OCI-LY3 (cell line): ENCODE data around the gene LYRM9.

Experiments
- H2AFZ ChIP-seq: fragments of 200-600, 300-600 bp; shearing (Covaris generic); 2 replicates; pipeline ENCODE4 v1.6.0; 2014; ENCODE audit warnings: antibody characterized with exemption, low read depth, low read length
- H3K27ac ChIP-seq: fragments of 200-600, 300-600 bp; sonication (generic); 2 replicates; pipeline ENCODE4 v1.5.1; 2014; ENCODE audit warnings: mild to moderate bottlenecking, low read length, moderate library complexity, mixed read lengths
- H3K27me3 ChIP-seq: fragments of 200-600, 300-600 bp; sonication (generic); 2 replicates; pipeline ENCODE4 v1.6.1; 2014; ENCODE audit warnings: low read depth, low read length, mixed read lengths
- H3K36me3 ChIP-seq: fragments of 200-600, 300-600 bp; sonication (generic); replicated peaks from 2 replicates; pipeline ENCODE3; 2014; ENCODE audit warnings: low read depth, low read length, mixed read lengths
- H3K4me1 ChIP-seq: fragments of 300-600, 200-600 bp; sonication (generic); 2 replicates; pipeline ENCODE4 v1.6.1; 2014; ENCODE audit warnings: low read length, mixed read lengths
- H3K4me2 ChIP-seq: fragments of 200-600, 300-600 bp; sonication (generic); 2 replicates; pipeline ENCODE4 v1.6.1; 2014; ENCODE audit warnings: low read length, mixed read lengths
- H3K4me3 ChIP-seq: fragments of 300-600, 200-600 bp; sonication (generic); 2 replicates; pipeline ENCODE4 v1.5.1; 2014; ENCODE audit warnings: antibody characterized with exemption, mild to moderate bottlenecking, low read length, moderate library complexity
- H3K79me2 ChIP-seq: fragments of 300-600, 200-600 bp; shearing (Covaris generic); 2 replicates; pipeline ENCODE4 v1.6.1; 2014; ENCODE audit warnings: mild to moderate bottlenecking, low read length, mixed read lengths
- H3K9ac ChIP-seq: fragments of 300-600, 200-600 bp; shearing (Covaris generic); 2 replicates; pipeline ENCODE4 v1.6.0; 2014; ENCODE audit warnings: mild to moderate bottlenecking, low read length, moderate library complexity
- H3K9me3 ChIP-seq: fragments of 200-600, 300-600 bp; shearing (Covaris generic); 2 replicates; pipeline ENCODE4 v1.6.1; 2014; ENCODE audit warnings: low read length, mixed read lengths; ENCODE audit not compliant: insufficient read depth
- H4K20me1 ChIP-seq: fragments of 200-600, 300-600 bp; sonication (generic); 2 replicates; pipeline ENCODE4 v1.6.1; 2016; ENCODE audit warnings: low read length, mixed read lengths; ENCODE audit not compliant: insufficient read depth
- EZH2phosphoT487 ChIP-seq: fragments of 200-600 bp; shearing (Covaris generic); IDR thresholded peaks from 2 replicates; pipeline ENCODE4 v1.6.1; 2018; ENCODE audit warnings: antibody characterized with exemption, mixed run types, low read depth
- TF ChIP-seq, protein P1 (sequence below): fragments of 200-600, 300-600 bp; sonication (generic); IDR thresholded peaks from 2 replicates; pipeline ENCODE4 v1.5.1; 2014; ENCODE audit warnings: antibody characterized with exemption, low read length, low read depth

LYRM9 gene

GRCh38 chr17:27892866-27893769, at the start of gene LYRM9:
TSS of gene LYRM9 (minus strand) at chr17:27893365. CDS start at chr17:27882694, 10,671 bp downstream.
- no peak for TF ChIP-seq EZH2phosphoT487
- TF ChIP-seq, protein P1, sequence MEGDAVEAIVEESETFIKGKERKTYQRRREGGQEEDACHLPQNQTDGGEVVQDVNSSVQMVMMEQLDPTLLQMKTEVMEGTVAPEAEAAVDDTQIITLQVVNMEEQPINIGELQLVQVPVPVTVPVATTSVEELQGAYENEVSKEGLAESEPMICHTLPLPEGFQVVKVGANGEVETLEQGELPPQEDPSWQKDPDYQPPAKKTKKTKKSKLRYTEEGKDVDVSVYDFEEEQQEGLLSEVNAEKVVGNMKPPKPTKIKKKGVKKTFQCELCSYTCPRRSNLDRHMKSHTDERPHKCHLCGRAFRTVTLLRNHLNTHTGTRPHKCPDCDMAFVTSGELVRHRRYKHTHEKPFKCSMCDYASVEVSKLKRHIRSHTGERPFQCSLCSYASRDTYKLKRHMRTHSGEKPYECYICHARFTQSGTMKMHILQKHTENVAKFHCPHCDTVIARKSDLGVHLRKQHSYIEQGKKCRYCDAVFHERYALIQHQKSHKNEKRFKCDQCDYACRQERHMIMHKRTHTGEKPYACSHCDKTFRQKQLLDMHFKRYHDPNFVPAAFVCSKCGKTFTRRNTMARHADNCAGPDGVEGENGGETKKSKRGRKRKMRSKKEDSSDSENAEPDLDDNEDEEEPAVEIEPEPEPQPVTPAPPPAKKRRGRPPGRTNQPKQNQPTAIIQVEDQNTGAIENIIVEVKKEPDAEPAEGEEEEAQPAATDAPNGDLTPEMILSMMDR, result peak; percentile 83
- peaks cover 25% of the 10 kb centered on the region for H3K27me3 ChIP-seq
- peaks cover 17% of the 10 kb centered on the region for H3K4me1 ChIP-seq
- peak within 1 kb of the TSS; percentile 100 for H3K4me2 ChIP-seq
- peak within 1 kb of the TSS; percentile 68 for H3K9ac ChIP-seq
- no peaks in the 10 kb centered on the region for H4K20me1 ChIP-seq
- H3K9me3 ChIP-seq, result no peaks in the 10 kb centered on the region
- no peak within 1 kb of the TSS for H3K27ac ChIP-seq
- H3K36me3 ChIP-seq, result no peaks in the 10 kb centered on the region
- peak within 1 kb of the TSS; percentile 100 for H2AFZ ChIP-seq
- peak within 1 kb of the TSS; percentile 79 for H3K4me3 ChIP-seq
- no peaks in the 10 kb centered on the region for H3K79me2 ChIP-seq

DNA sequence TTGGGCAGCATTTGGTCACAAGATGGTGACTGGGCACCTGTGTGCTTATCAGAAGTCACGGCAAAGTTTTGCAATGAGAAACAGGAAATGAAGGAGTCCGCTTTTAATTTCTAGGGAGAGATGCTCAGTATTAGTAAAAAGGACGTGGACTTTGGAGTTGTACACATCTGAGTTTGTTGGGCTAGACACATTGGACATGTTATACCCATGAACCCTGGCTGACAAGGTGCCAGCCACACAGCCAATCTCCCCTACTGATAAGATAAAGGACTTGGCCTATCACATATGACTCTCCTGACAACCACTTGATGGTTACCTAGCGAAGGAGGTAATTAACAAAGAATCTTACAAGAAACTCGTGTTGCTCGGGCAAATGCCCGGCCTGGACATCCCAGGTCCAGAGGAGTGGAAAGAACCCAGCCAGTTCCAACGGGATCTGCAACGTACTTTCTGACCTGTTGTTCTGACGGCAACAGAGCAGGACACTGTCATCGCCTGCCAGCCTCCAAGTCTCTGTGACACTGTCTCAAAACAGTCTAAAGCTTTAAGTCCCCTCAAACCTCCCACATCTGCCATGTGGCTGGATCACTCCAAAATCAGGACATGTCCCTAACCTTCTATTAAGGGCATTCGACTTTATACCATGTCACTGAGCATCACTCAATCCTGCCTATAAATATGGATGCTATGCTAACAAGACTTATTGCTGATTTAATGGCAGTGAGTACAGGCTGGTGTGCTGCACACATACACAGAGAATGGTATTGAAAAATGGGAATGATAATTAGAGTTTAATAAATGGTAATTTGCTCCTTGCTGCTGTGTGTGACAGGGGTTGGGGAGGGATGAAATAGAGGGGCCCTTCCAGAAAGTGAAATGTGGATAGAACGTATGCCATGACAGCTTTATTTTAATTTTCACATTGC, 47.6 kb upstream of the LYRM9 start:
- TF ChIP-seq, protein P1, result no peak
- TF ChIP-seq EZH2phosphoT487, result no peak
- H3K36me3 ChIP-seq, result no peaks in the 10 kb centered on the region
- H3K27me3 ChIP-seq, result peaks cover 8% of the 10 kb centered on the region; the same call in 1 of the 2 replicates
- no peak overlapping the region for H3K4me3 ChIP-seq
- H4K20me1 ChIP-seq, result no peaks in the 10 kb centered on the region
- H3K4me2 ChIP-seq, result no peak overlapping the region
- H3K4me1 ChIP-seq, result peaks cover 6% of the 10 kb centered on the region
- no peaks in the 10 kb centered on the region for H3K9me3 ChIP-seq
- H3K9ac ChIP-seq, result no peak overlapping the region
- H2AFZ ChIP-seq, result no peak overlapping the region
- no peak overlapping the region for H3K27ac ChIP-seq
- H3K79me2 ChIP-seq, result no peaks in the 10 kb centered on the region

- Histone ChIP-seq H3K9me3 (no peaks in the 10 kb centered on the region), H3K9ac (no peak overlapping the region), H3K27me3 (peaks cover 9% of the 10 kb centered on the region; the same call in 1 of the 2 replicates), H2AFZ (no peak overlapping the region), H3K36me3 (no peaks in the 10 kb centered on the region), H3K27ac (no peak overlapping the region), H3K4me3 (no peak overlapping the region), H3K4me2 (peak overlapping the region; percentile 24; the same call in 1 of the 2 replicates), H3K4me1 (peaks cover 6% of the 10 kb centered on the region), H3K79me2 (no peaks in the 10 kb centered on the region), H4K20me1 (no peaks in the 10 kb centered on the region)
- no peak for TF ChIP-seq EZH2phosphoT487
- TF ChIP-seq, protein P1, result no peak
These were observed 46.6 kb upstream of the LYRM9 start for GRCh38 chr17:27939474-27940465.
